SH-SY5Y (cell line): ENCODE results near the gene RGP1.

Experiments
- GATA2 ChIP-seq: IDR thresholded peaks from 2 replicates; pipeline ENCODE4 v1.6.1; 2011; ENCODE audit warnings: mild to moderate bottlenecking, low read depth, low read length
- GATA3 ChIP-seq: IDR thresholded peaks from 2 replicates; pipeline ENCODE4 v1.6.1; 2011; ENCODE audit warnings: low read depth, mild to moderate bottlenecking, low read length, moderate library complexity

DNA sequence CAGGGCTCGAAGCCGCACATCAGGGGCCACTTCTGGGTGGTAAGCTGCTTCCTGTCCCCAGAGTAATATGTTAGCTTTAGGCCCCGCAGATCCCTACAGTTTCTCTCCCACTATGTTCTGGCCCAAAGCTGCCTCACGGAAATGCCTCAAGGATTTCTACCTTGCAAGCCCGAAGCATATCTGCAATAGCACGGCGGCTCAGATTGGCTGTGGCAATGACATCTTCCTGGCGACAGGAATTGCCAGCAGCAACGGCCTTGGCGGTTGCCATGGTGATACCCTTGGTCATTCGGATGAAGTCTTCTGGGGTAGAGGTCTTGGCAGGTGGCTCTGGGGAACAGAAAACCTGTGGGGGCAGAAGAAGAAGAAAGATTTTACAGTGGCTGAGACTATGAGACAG lies 49.1 kb upstream of the RGP1 start:
- TF ChIP-seq GATA2, result no peak
- no peak for TF ChIP-seq GATA3
